Common myeloid progenitor, CD34-positive (primary cell): Measurements from ENCODE around the gene ATP12A.

Experiments
- CTCF ChIA-PET: fragments of 350-600 bp; sonication (Branson Sonifier 250); formaldehyde crosslinking; loops from one replicate; lab custom pipeline; 2021; ENCODE audit warnings: antibody characterized with exemption; lab: Charles Lee
- POLR2A ChIA-PET: fragments of 350-600 bp; sonication (Branson Sonifier 250); formaldehyde crosslinking; loops from one replicate; lab custom pipeline; 2021; ENCODE audit warnings: antibody characterized with exemption; lab: Charles Lee
- DNase-seq, 3 donors: peaks; one replicate each; pipeline versions ENCODE4 v3.0.0 to v3.0.0-alpha.2; 2013
- H3K27ac ChIP-seq, 2 experiments: 1 replicate in 1 of 2; 2 replicates in 1 of 2; pipeline ENCODE4 v1.7.0; 2013; ENCODE audit warnings: inconsistent platforms in 2 of 2, low read length in 2 of 2, mild to moderate bottlenecking in 2 of 2, low read depth in 1 of 2, moderate library complexity in 1 of 2; ENCODE audit not compliant: severe bottlenecking in 2 of 2, insufficient read depth in 1 of 2, poor library complexity in 1 of 2
- H3K27me3 ChIP-seq, 5 experiments: replicated peaks in 2 of 5; 1 replicate in 3 of 5; 2 replicates in 2 of 5; pipeline versions ENCODE4 v1.6.1 to v1.7.0; 2013; ENCODE audit warnings: low read length in 4 of 5, mild to moderate bottlenecking in 2 of 5, moderate library complexity in 2 of 5, inconsistent platforms in 1 of 5; ENCODE audit not compliant: insufficient read depth in 5 of 5, control insufficient read depth in 4 of 5
- H3K36me3 ChIP-seq, 4 experiments: 1 replicate in 2 of 4; 2 replicates in 2 of 4; pipeline versions ENCODE4 v1.6.1 to v1.7.0; 2013; ENCODE audit warnings: low read length in 3 of 4, control low read depth in 1 of 4, mild to moderate bottlenecking in 1 of 4; ENCODE audit not compliant: control insufficient read depth in 4 of 4, insufficient read depth in 4 of 4
- H3K4me1 ChIP-seq, 4 experiments: 1 replicate in 3 of 4; 2 replicates in 1 of 4; pipeline versions ENCODE4 v1.6.1 to v1.7.1; 2013; ENCODE audit warnings: low read length in 3 of 4, mild to moderate bottlenecking in 3 of 4, control low read depth in 1 of 4, inconsistent platforms in 1 of 4, moderate library complexity in 1 of 4; ENCODE audit not compliant: control insufficient read depth in 4 of 4, insufficient read depth in 4 of 4; ENCODE audit errors: control extremely low read depth in 1 of 4
- H3K4me3 ChIP-seq, 7 experiments: 1 replicate in 4 of 7; 2 replicates in 3 of 7; pipeline versions ENCODE4 v1.5.1 to v1.7.0; 2013; ENCODE audit warnings: mild to moderate bottlenecking in 7 of 7, low read length in 6 of 7, moderate library complexity in 6 of 7, inconsistent platforms in 2 of 7, low read depth in 2 of 7, control low read depth in 1 of 7; ENCODE audit not compliant: insufficient read depth in 4 of 7, control insufficient read depth in 1 of 7; ENCODE audit errors: extremely low read depth in 1 of 7
- H3K9me3 ChIP-seq, 5 experiments: 1 replicate in 4 of 5; 2 replicates in 1 of 5; pipeline versions ENCODE4 v1.6.1 to v1.7.1; 2013; ENCODE audit warnings: low read length in 4 of 5, mild to moderate bottlenecking in 2 of 5, inconsistent platforms in 1 of 5, low read depth in 1 of 5, moderate library complexity in 1 of 5; ENCODE audit not compliant: control insufficient read depth in 4 of 5, insufficient read depth in 2 of 5; ENCODE audit errors: control extremely low read depth in 1 of 5
- WGBS: methylation state at CpG from one replicate; pipeline ENCODE4 v1.1.5; 2013; ENCODE audit not compliant: insufficient coverage; 5-methylcytosine and 5-hydroxymethylcytosine counted together

Gene ATP12A

GRCh38 chr13:24662195-24663088 lies 17.8 kb upstream of the ATP12A start:
- WGBS: 100% methylated on average over 2 of the region's 2 CpGs
- CTCF ChIA-PET: interaction anchor here (2.9 kb wide), 1 partner anchor 11 kb away, joined by 21 read pairs; no protein-coding TSS in a partner anchor
- POLR2A ChIA-PET: no interaction called here

GRCh38 chr13:24663089-24663395 lies 17.2 kb upstream of the ATP12A start:
- Histone ChIP-seq H3K27ac (no peak overlapping the region), H3K4me3 (no peak overlapping the region), H3K27me3 (peaks cover 0 to 2% (median 0%) of the 10 kb centered on the region in 5 experiments), H3K9me3 (no peaks in the 10 kb centered on the region), H3K36me3 (no peaks in the 10 kb centered on the region), H3K4me1 (no peaks in the 10 kb centered on the region)
- ChIA-PET POLR2A (no interaction called here), CTCF (interaction anchor here (2.9 kb wide), 1 partner anchor 10 kb away, joined by 21 read pairs; no protein-coding TSS in a partner anchor)
- no peak for DNase-seq
- 83% methylated on average over 1 of the region's 4 CpGs for WGBS

More at GRCh38 chr13:24662195-24663088, 17.8 kb upstream of the ATP12A start:
- Histone ChIP-seq H3K27me3 (peaks cover 0 to 2% (median 0%) of the 10 kb centered on the region in 5 experiments), H3K9me3 (no peaks in the 10 kb centered on the region), H3K27ac (no peak overlapping the region), H3K4me3 (no peak overlapping the region), H3K36me3 (no peaks in the 10 kb centered on the region), H3K4me1 (no peaks in the 10 kb centered on the region)
- DNase-seq: no peak

- DNase-seq: no peak
- no peaks in the 10 kb centered on the region for H3K4me1 ChIP-seq
- ChIA-PET CTCF (interaction anchor here (2.9 kb wide), 1 partner anchor 10 kb away, joined by 21 read pairs; no protein-coding TSS in a partner anchor), POLR2A (no interaction called here)
- WGBS: 100% methylated on average over 1 of the region's 1 CpG
- no peaks in the 10 kb centered on the region for H3K9me3 ChIP-seq
- no peak overlapping the region for H3K4me3 ChIP-seq
- H3K27ac ChIP-seq: no peak overlapping the region
- peaks cover 0 to 2% (median 0%) of the 10 kb centered on the region in 5 experiments for H3K27me3 ChIP-seq
- no peaks in the 10 kb centered on the region for H3K36me3 ChIP-seq
These were observed 16.6 kb upstream of the ATP12A start for GRCh38 chr13:24663586-24663985.

- 100% methylated on average over 4 of the region's 5 CpGs for WGBS
These were observed 15.3 kb upstream of the ATP12A start for GRCh38 chr13:24664726-24665409.

GRCh38 chr13:24668511-24668910 lies 11.7 kb upstream of the ATP12A start:
- Histone ChIP-seq H3K27me3 (peaks cover 0 to 2% (median 0%) of the 10 kb centered on the region in 5 experiments), H3K9me3 (no peaks in the 10 kb centered on the region), H3K4me3 (no peak overlapping the region), H3K36me3 (no peaks in the 10 kb centered on the region), H3K4me1 (peaks cover 0 to 16% (median 10%) of the 10 kb centered on the region in 4 experiments), H3K27ac (no peak overlapping the region)
- WGBS: 95% methylated on average over 3 of the region's 4 CpGs
- DNase-seq: no peak
- ChIA-PET CTCF (no interaction called here), POLR2A (no interaction called here)

More at GRCh38 chr13:24664726-24665409, 15.3 kb upstream of the ATP12A start:
- H3K4me1 ChIP-seq: no peaks in the 10 kb centered on the region
- no peaks in the 10 kb centered on the region for H3K9me3 ChIP-seq
- H3K27ac ChIP-seq: no peak overlapping the region
- H3K36me3 ChIP-seq: no peaks in the 10 kb centered on the region
- ChIA-PET CTCF (interaction anchor here (0.6 to 2.9 kb wide), 3 partner anchors 8 to 20 kb away, joined by 3 to 21 read pairs (median 3); no protein-coding TSS in a partner anchor), POLR2A (no interaction called here)
- H3K4me3 ChIP-seq: no peak overlapping the region
- no peak for DNase-seq
- H3K27me3 ChIP-seq: peaks cover 0 to 2% (median 0%) of the 10 kb centered on the region in 5 experiments

- ChIA-PET CTCF (interaction anchor here (1.7 to 1.8 kb wide), 2 partner anchors 9 to 25 kb away, joined by 3 to 10 read pairs; no protein-coding TSS in a partner anchor), POLR2A (no interaction called here)
- Histone ChIP-seq H3K4me3 (no peak overlapping the region), H3K9me3 (no peaks in the 10 kb centered on the region), H3K27me3 (peaks cover 0 to 2% (median 0%) of the 10 kb centered on the region in 5 experiments), H3K36me3 (no peaks in the 10 kb centered on the region), H3K4me1 (peaks cover 0 to 16% (median 10%) of the 10 kb centered on the region in 4 experiments), H3K27ac (no peak overlapping the region)
- WGBS: 93% methylated on average over 4 of the region's 5 CpGs
- no peak for DNase-seq
These were observed 11.1 kb upstream of the ATP12A start for GRCh38 chr13:24668955-24669582.
